Endodermal cell (in vitro differentiated cells): Measurements from ENCODE around the gene CPT2. TPM values are rescaled to one million over a fixed set of nuclear protein-coding genes. Genes with fewer than 3 reads are reported as not detected.

Experiments
- DNase-seq: peaks from one replicate; pipeline ENCODE4 v3.0.0-alpha.2; 2017
- H3K27ac ChIP-seq: 2 replicates; pipeline ENCODE4 v1.5.1; 2013; ENCODE audit warnings: mild to moderate bottlenecking, low read depth, low read length, moderate library complexity
- H3K27me3 ChIP-seq: 2 replicates; pipeline ENCODE4 v1.6.1; 2013; ENCODE audit warnings: mild to moderate bottlenecking, low read length, moderate library complexity; ENCODE audit not compliant: insufficient read depth, control insufficient read depth, poor library complexity, severe bottlenecking
- H3K36me3 ChIP-seq: 2 replicates; pipeline ENCODE4 v1.7.0; 2013; ENCODE audit warnings: mild to moderate bottlenecking, low read length, moderate library complexity; ENCODE audit not compliant: control insufficient read depth, insufficient read depth
- H3K4me1 ChIP-seq: one replicate; pipeline ENCODE4 v1.7.0; 2013; ENCODE audit warnings: low read length; ENCODE audit not compliant: control insufficient read depth, insufficient read depth
- H3K4me3 ChIP-seq: 2 replicates; pipeline ENCODE4 v1.5.1; 2013; ENCODE audit warnings: mild to moderate bottlenecking, low read length, moderate library complexity
- H3K9ac ChIP-seq: 2 replicates; pipeline ENCODE4 v1.6.1; 2013; ENCODE audit warnings: mild to moderate bottlenecking, low read length, moderate library complexity; ENCODE audit not compliant: poor library complexity, severe bottlenecking; ENCODE audit errors: extremely low read depth
- H3K9me3 ChIP-seq: 2 replicates; pipeline ENCODE4 v1.6.1; 2013; ENCODE audit warnings: mild to moderate bottlenecking, low read length, moderate library complexity; ENCODE audit not compliant: control insufficient read depth
- H3K27ac Mint-ChIP-seq: 2 replicates; pipeline ENCODE4 v1.8.0; 2020; ENCODE audit warnings: mixed read lengths
- H3K27me3 Mint-ChIP-seq: 2 replicates; pipeline ENCODE4 v1.8.0; 2021; ENCODE audit warnings: mild to moderate bottlenecking, mixed read lengths; ENCODE audit not compliant: insufficient read depth
- H3K36me3 Mint-ChIP-seq: 2 replicates; pipeline ENCODE4 v1.8.0; 2020; ENCODE audit warnings: low read depth, mixed read lengths
- H3K4me1 Mint-ChIP-seq: 2 replicates; pipeline ENCODE4 v1.8.0; 2020; ENCODE audit warnings: mixed read lengths
- H3K4me3 Mint-ChIP-seq: 2 replicates; pipeline ENCODE4 v1.8.0; 2020; ENCODE audit warnings: mild to moderate bottlenecking, moderate library complexity, mixed read lengths
- H3K9me3 Mint-ChIP-seq: 2 replicates; pipeline ENCODE4 v1.8.0; 2020; ENCODE audit warnings: mild to moderate bottlenecking, mixed read lengths
- WGBS, 2 experiments: methylation state at CpG; one replicate each; pipeline versions ENCODE4 v1.1.5 to v1.1.7; 2013; ENCODE audit warnings: missing lambda C conversion rate in 2 of 2, mixed read lengths in 1 of 2; ENCODE audit not compliant: insufficient coverage in 1 of 2, insufficient read length in 1 of 2; 5-methylcytosine and 5-hydroxymethylcytosine counted together
- total RNA-seq, 2 donors: library from RNA; stranded (reverse); fragmentation: NEBNext Ultra II Directional in 1 of 2; extraction: Animal tissue kit (Norgen Biotek cat#: 25700) in 1 of 2; gene quantifications; 2 replicates in 1 of 2; 3 replicates in 1 of 2; pipeline ENCODE4 v1.2.1, GENCODE V29; 2021
- TF ChIP-seq, protein P1 (sequence below): fragments of 200-600 bp; sonication (generic); conservative IDR thresholded peaks from 2 replicates; pipeline ENCODE4 v1.5.0; 2021; ENCODE audit warnings: antibody characterized with exemption, mild to moderate bottlenecking

CPT2 gene
- total RNA-seq, 2 donors from 2014 or later, result 28.7 to 31.3 TPM

- no peak overlapping the region for H3K4me3 ChIP-seq
- Mint-ChIP-seq H3K4me3 (no peak overlapping the region), H3K9me3 (no peaks in the 10 kb centered on the region), H3K4me1 (peaks cover 3% of the 10 kb centered on the region), H3K36me3 (peaks cover 61% of the 10 kb centered on the region), H3K27me3 (no peaks in the 10 kb centered on the region), H3K27ac (no peak overlapping the region)
- H3K4me1 ChIP-seq, result no peaks in the 10 kb centered on the region
- no peak overlapping the region for H3K27ac ChIP-seq
- DNase-seq, result no peak
- no peaks in the 10 kb centered on the region for H3K9me3 ChIP-seq
- no peaks in the 10 kb centered on the region for H3K27me3 ChIP-seq
- WGBS, 2 experiments, result 84 to 87% methylated on average over 4 to 5 of the region's 5 CpGs
- H3K36me3 ChIP-seq, result peaks cover 67% of the 10 kb centered on the region
- TF ChIP-seq, protein P1, sequence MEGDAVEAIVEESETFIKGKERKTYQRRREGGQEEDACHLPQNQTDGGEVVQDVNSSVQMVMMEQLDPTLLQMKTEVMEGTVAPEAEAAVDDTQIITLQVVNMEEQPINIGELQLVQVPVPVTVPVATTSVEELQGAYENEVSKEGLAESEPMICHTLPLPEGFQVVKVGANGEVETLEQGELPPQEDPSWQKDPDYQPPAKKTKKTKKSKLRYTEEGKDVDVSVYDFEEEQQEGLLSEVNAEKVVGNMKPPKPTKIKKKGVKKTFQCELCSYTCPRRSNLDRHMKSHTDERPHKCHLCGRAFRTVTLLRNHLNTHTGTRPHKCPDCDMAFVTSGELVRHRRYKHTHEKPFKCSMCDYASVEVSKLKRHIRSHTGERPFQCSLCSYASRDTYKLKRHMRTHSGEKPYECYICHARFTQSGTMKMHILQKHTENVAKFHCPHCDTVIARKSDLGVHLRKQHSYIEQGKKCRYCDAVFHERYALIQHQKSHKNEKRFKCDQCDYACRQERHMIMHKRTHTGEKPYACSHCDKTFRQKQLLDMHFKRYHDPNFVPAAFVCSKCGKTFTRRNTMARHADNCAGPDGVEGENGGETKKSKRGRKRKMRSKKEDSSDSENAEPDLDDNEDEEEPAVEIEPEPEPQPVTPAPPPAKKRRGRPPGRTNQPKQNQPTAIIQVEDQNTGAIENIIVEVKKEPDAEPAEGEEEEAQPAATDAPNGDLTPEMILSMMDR, result no peak
- H3K9ac ChIP-seq, result no peak overlapping the region
These were observed 17.8 kb downstream of the CPT2 start for GRCh38 chr1:53214376-53214940.

DNA sequence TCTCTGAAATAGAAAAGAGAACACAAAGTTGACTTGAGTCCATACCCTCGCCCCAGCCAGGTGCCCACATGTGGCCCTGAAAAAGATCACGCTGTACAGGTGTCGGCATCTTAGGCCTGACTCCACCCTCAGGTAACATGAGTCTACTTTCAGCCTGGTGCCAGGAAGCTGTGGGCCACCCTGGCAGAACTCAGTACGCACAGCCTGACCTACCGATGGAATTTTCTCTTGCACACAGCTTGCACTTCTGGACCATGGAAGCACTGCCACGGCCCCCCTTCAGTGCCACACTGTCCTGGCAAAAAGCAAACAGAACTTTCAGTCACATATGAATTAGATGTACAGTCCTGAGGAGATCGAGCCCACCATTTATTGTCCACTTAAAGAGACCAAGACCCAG, 21.6 kb downstream of the CPT2 start:
- H3K9me3 ChIP-seq, result no peaks in the 10 kb centered on the region
- no peak overlapping the region for H3K27ac Mint-ChIP-seq
- no peak overlapping the region for H3K9ac ChIP-seq
- H3K9me3 Mint-ChIP-seq, result no peaks in the 10 kb centered on the region
- peaks cover 28% of the 10 kb centered on the region for H3K36me3 Mint-ChIP-seq
- H3K36me3 ChIP-seq, result peaks cover 36% of the 10 kb centered on the region
- WGBS, 2 experiments, result 88% methylated on average over 5 to 7 of the region's 7 CpGs
- no peak overlapping the region for H3K4me3 Mint-ChIP-seq
- no peaks in the 10 kb centered on the region for H3K27me3 ChIP-seq
- DNase-seq, result no peak
- no peak overlapping the region for H3K27ac ChIP-seq
- H3K27me3 Mint-ChIP-seq, result no peaks in the 10 kb centered on the region
- no peaks in the 10 kb centered on the region for H3K4me1 ChIP-seq
- H3K4me3 ChIP-seq, result no peak overlapping the region
- TF ChIP-seq, protein P1, result no peak
- H3K4me1 Mint-ChIP-seq, result peaks cover 12% of the 10 kb centered on the region

DNA sequence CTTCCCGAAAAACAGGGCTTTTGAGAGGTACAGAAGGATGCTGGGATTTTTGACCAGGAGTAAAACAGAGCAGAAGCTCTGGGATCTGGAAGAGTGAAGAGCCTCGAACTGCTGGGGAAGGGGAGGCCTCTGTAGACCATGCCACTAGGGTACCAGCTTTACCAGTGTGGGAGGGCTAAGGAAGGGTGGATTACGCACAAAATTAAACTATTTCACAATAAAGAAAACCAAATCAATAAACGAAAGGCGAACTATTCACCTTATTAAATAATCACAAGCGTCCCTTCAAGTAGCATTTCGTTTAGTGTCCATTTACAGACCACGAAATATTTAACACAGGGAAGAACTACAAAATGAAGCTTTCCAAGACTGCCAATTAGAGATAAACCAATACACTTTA, 23.1 kb downstream of the CPT2 start:
- Mint-ChIP-seq H3K4me1 (peaks cover 12% of the 10 kb centered on the region), H3K4me3 (peak overlapping the region; percentile 86), H3K27me3 (peaks cover 1% of the 10 kb centered on the region), H3K36me3 (peaks cover 15% of the 10 kb centered on the region), H3K9me3 (no peaks in the 10 kb centered on the region), H3K27ac (peak overlapping the region; percentile 87)
- no peaks in the 10 kb centered on the region for H3K9me3 ChIP-seq
- peaks cover 24% of the 10 kb centered on the region for H3K36me3 ChIP-seq
- 40 to 41% methylated on average over 7 to 8 of the region's 8 CpGs for WGBS, 2 experiments
- H3K9ac ChIP-seq, result peak overlapping the region; percentile 52
- H3K27ac ChIP-seq, result peak overlapping the region; percentile 70
- DNase-seq, result no peak
- H3K4me3 ChIP-seq, result peak overlapping the region; percentile 95
- no peaks in the 10 kb centered on the region for H3K27me3 ChIP-seq
- no peaks in the 10 kb centered on the region for H3K4me1 ChIP-seq
- TF ChIP-seq, protein P1, result no peak
